Measurements from ENCODE around the gene BNIP3. TPM values are rescaled to one million over a fixed set of nuclear protein-coding genes. Genes with fewer than 3 reads are reported as not detected.
"Not testable (repeated sequence)": the region's sequence is repeated elsewhere in the genome, so short reads cannot be mapped to it uniquely, and the experiment has no call there.

Gene BNIP3
- total and polyA plus RNA-seq, 2 donors (not counting 3 experiments of a cell fraction or from before 2014, with no cell fraction given), result 51.4 to 53.3 TPM

DNA sequence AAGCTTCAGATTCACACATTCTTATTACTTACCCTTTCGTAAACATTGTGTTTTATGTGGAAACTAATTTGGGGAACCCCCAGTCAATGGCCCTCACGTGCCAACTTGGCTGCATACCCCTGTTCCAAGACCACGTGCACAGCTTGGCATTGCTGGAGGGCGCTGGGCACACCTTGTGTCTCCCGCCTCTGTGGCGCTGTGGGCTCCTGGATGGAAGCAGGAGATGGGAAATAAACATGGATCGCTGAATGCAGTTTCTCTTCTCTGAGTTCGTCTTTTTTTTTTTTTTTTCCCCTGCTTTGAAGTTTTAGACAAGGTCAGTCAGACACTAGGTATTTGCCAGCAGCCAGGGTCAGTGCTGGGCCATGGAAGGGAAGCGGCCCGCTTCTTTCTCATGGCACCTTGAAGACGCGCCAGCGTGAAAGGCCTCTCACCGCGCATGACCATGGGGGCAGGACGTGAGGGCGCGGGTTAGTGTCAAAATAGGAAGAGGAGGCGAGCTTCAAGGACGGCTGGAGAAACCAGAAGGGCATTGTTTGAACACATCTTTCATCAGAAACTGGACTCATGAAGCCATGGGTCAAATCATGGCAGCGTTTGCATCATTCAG, 27.3 kb downstream of the BNIP3 start:
- no peaks in the 10 kb centered on the region for H3K27me3 ChIP-seq (ENCODE audit: control insufficient read depth in 2 of 2, insufficient read depth in 2 of 2, low read length in 2 of 2)
- DNase-seq (ENCODE audit: low read depth, low spot score), result no peak
- no peaks in the 10 kb centered on the region for H3K9me1 ChIP-seq (replicated peaks; ENCODE audit: control insufficient read depth, extremely low read depth, insufficient read depth, low read length)
- TF ChIP-seq, protein P1, sequence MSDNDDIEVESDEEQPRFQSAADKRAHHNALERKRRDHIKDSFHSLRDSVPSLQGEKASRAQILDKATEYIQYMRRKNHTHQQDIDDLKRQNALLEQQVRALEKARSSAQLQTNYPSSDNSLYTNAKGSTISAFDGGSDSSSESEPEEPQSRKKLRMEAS (IDR thresholded peaks at IDR 0.05; ENCODE audit: insufficient read depth, insufficient read length), result no peak
- no peak for TF ChIP-seq FOS (IDR thresholded peaks at IDR 0.05; ENCODE audit: borderline replicate concordance, insufficient read depth, low read length)
- TF ChIP-seq, protein P2, sequence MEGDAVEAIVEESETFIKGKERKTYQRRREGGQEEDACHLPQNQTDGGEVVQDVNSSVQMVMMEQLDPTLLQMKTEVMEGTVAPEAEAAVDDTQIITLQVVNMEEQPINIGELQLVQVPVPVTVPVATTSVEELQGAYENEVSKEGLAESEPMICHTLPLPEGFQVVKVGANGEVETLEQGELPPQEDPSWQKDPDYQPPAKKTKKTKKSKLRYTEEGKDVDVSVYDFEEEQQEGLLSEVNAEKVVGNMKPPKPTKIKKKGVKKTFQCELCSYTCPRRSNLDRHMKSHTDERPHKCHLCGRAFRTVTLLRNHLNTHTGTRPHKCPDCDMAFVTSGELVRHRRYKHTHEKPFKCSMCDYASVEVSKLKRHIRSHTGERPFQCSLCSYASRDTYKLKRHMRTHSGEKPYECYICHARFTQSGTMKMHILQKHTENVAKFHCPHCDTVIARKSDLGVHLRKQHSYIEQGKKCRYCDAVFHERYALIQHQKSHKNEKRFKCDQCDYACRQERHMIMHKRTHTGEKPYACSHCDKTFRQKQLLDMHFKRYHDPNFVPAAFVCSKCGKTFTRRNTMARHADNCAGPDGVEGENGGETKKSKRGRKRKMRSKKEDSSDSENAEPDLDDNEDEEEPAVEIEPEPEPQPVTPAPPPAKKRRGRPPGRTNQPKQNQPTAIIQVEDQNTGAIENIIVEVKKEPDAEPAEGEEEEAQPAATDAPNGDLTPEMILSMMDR (IDR thresholded peaks at IDR 0.05; ENCODE audit: extremely low read depth in 1 of 2, insufficient read depth in 1 of 2, low read depth in 1 of 2, low read length in 2 of 2), result no peak
- TF ChIP-seq GATA2 (IDR thresholded peaks at IDR 0.05; ENCODE audit: insufficient read depth, insufficient read length, low read depth, low read length), result no peak
- H3K36me3 ChIP-seq (ENCODE audit: control insufficient read depth in 2 of 2, extremely low read depth in 1 of 2, insufficient read depth in 2 of 2, low read length in 2 of 2), result peaks cover 8 to 23% of the 10 kb centered on the region in 2 experiments
- no peak overlapping the region for H3K4me2 ChIP-seq (ENCODE audit: insufficient read depth, low read length)
- no peak for FAIRE-seq
- peaks cover 26% of the 10 kb centered on the region for H3K79me2 ChIP-seq (ENCODE audit: control insufficient read depth, insufficient read depth, low read length)
- no peak overlapping the region for H3K9ac ChIP-seq (replicated peaks; ENCODE audit: extremely low read depth, insufficient read depth, low read length)
- CTCF ChIA-PET, result interaction anchor here (2.1 kb wide), 1 partner anchor 68 kb away, joined by 4 read pairs; no protein-coding TSS in a partner anchor
- POLR2A ChIA-PET, result no interaction called here
- H3K4me3 ChIP-seq (replicated peaks in 1 of 3; ENCODE audit: insufficient read depth in 1 of 3, low read depth in 1 of 3, low read length in 3 of 3), result no peak overlapping the region
- H3K4me1 ChIP-seq (ENCODE audit: control insufficient read depth, extremely low read depth, insufficient read depth, low read length), result no peaks in the 10 kb centered on the region
- no peaks in the 10 kb centered on the region for H3K9me3 ChIP-seq (replicated peaks; ENCODE audit: control insufficient read depth, insufficient read depth, low read length)
- dilution Hi-C loops (cut with MboI; ENCODE audit: extremely low pct_ligation_motif_present, low sequenced_read_pairs), result no loop called here
- H3K27ac ChIP-seq (ENCODE audit: insufficient read depth, low read depth, low read length), result no peak overlapping the region
- H2AFZ ChIP-seq (ENCODE audit: low read depth, low read length), result no peak overlapping the region
- no TSS peak for BruUV-seq (replicated peaks)
- intact Hi-C loops (cut with micrococcal nuclease), result no loop called here
- no peaks in the 10 kb centered on the region for H4K20me1 ChIP-seq (replicated peaks; ENCODE audit: control insufficient read depth, extremely low read depth, insufficient read depth, low read length)

DNA sequence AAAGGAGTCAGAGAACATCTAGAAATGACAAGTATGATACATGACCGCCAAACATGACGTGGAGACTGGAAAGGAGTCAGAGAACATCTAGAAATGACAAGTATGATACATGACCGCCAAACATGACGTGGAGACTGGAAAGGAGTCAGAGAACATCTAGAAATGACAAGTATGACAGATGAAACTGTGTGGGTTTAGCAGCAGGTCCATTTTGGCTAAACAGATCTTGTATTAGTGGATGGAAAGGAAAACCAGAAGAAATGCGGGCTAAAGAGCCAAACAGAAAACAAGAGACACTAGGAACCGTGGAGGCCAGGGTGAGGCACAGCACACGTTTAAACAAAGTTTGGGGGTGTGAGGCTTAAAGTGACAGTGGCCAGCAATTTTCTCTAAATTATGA, 31.8 kb downstream of the BNIP3 start:
- Histone ChIP-seq H3K4me1 (ENCODE audit: control insufficient read depth, extremely low read depth, insufficient read depth, low read length) (peaks cover 39% of the 10 kb centered on the region), H3K36me3 (ENCODE audit: control insufficient read depth in 2 of 2, extremely low read depth in 1 of 2, insufficient read depth in 2 of 2, low read length in 2 of 2) (peaks cover 10 to 12% of the 10 kb centered on the region in 2 experiments), H3K79me2 (ENCODE audit: control insufficient read depth, insufficient read depth, low read length) (peaks cover 35% of the 10 kb centered on the region)
- FAIRE-seq, result peak; percentile 24
- H3K27me3 ChIP-seq (ENCODE audit: control insufficient read depth in 2 of 2, insufficient read depth in 2 of 2, low read length in 2 of 2); H3K4me2 ChIP-seq (ENCODE audit: insufficient read depth, low read length); H3K9me1 ChIP-seq (replicated peaks; ENCODE audit: control insufficient read depth, extremely low read depth, insufficient read depth, low read length); DNase-seq (ENCODE audit: low read depth, low spot score); dilution Hi-C loops (cut with MboI; ENCODE audit: extremely low pct_ligation_motif_present, low sequenced_read_pairs); BruUV-seq (replicated peaks); H3K9me3 ChIP-seq (replicated peaks; ENCODE audit: control insufficient read depth, insufficient read depth, low read length); H3K4me3 ChIP-seq (replicated peaks in 1 of 3; ENCODE audit: insufficient read depth in 1 of 3, low read depth in 1 of 3, low read length in 3 of 3); H2AFZ ChIP-seq (ENCODE audit: low read depth, low read length); H3K27ac ChIP-seq (ENCODE audit: insufficient read depth, low read depth, low read length); H3K9ac ChIP-seq (replicated peaks; ENCODE audit: extremely low read depth, insufficient read depth, low read length); POLR2A ChIA-PET; intact Hi-C loops (cut with micrococcal nuclease); H4K20me1 ChIP-seq (replicated peaks; ENCODE audit: control insufficient read depth, extremely low read depth, insufficient read depth, low read length): not testable (repeated sequence)
- CTCF ChIA-PET, result interaction anchor here (1.3 to 4.3 kb wide), 3 partner anchors 12 to 73 kb away, joined by 3 to 35 read pairs (median 11); no protein-coding TSS in a partner anchor

All from endothelial cell of umbilical vein (primary cell).